ENCODE measurements around the gene BGLAP.

BGLAP gene

DNA sequence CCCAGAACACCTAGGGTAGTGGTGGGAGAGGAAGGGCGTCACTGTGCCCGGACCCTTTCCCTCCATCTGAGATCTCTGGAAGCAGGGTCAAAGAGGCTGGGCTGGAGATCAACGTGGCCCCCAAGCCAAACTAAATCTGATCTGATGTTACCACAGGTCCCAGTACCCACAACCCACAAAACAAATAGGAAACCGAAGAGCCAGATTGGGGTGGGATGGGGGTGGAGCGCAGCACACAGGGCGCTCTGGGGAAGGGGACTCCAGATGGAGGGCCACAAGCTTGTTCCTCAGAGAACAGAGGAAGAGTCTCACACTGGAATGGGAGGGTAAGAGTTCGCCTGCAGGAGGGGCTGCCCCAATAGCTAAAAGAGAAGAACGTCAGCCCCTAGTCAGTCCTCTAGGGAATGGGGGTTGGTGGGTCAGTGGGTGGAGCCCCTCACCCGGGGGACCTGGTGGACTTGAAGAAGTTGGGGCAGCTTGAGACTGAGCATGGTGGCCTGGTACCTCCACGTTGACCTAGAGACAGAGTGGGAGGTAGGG, 4.3 kb downstream of the BGLAP start:
- no peak for DNase-seq (ENCODE audit: low read depth)
- no peak overlapping the region; the same call in 1 of the 2 replicates for H3K4me3 ChIP-seq (ENCODE audit: low read depth, low read length)
- TF ChIP-seq CTCF (IDR thresholded peaks at IDR 0.05; ENCODE audit: low read depth, low read length, missing control alignments) = no peak

- H3K4me3 ChIP-seq (ENCODE audit: low read depth, low read length) = no peak overlapping the region
- TF ChIP-seq CTCF (IDR thresholded peaks at IDR 0.05; ENCODE audit: low read depth, low read length, missing control alignments) = no peak
- no peak for DNase-seq (ENCODE audit: low read depth)
Observed at GRCh38 chr1:156246781-156247459, 4.9 kb downstream of the BGLAP start.

GRCh38 chr1:156247460-156248322, 5.7 kb downstream of the BGLAP start, which contains the start of gene PAQR6:
Gene PAQR6 (minus strand): TSS chr1:156248056. CDS start chr1:156246731, 1,325 bp downstream.
- no peak within 1 kb of the TSS for H3K4me3 ChIP-seq (ENCODE audit: low read depth, low read length)
- no peak for DNase-seq (ENCODE audit: low read depth)
- TF ChIP-seq CTCF (IDR thresholded peaks at IDR 0.05; ENCODE audit: low read depth, low read length, missing control alignments) = no peak

- H3K4me3 ChIP-seq (ENCODE audit: low read depth, low read length) = no peak overlapping the region
- TF ChIP-seq CTCF (IDR thresholded peaks at IDR 0.05; ENCODE audit: low read depth, low read length, missing control alignments) = no peak
- no peak for DNase-seq (ENCODE audit: low read depth)
Observed at GRCh38 chr1:156248323-156248683, 6.3 kb downstream of the BGLAP start.

GRCh38 chr1:156249593-156249992, 7.6 kb downstream of the BGLAP start:
- no peak overlapping the region for H3K4me3 ChIP-seq (ENCODE audit: low read depth, low read length)
- no peak for TF ChIP-seq CTCF (IDR thresholded peaks at IDR 0.05; ENCODE audit: low read depth, low read length, missing control alignments)
- no peak for DNase-seq (ENCODE audit: low read depth)

GRCh38 chr1:156251527-156251926, 9.5 kb downstream of the BGLAP start:
- no peak for DNase-seq (ENCODE audit: low read depth)
- H3K4me3 ChIP-seq (ENCODE audit: low read depth, low read length) = no peak overlapping the region
- no peak for TF ChIP-seq CTCF (IDR thresholded peaks at IDR 0.05; ENCODE audit: low read depth, low read length, missing control alignments)

Data from GM12864 (cell line).